Stimulated activated CD8-positive, alpha-beta memory T cell treated with anti-CD3 and anti-CD28 coated beads, Interleukin-15, amount 100 ng/mL, for 4 hours (primary cell): Measurements from ENCODE around the gene PEAK3.

Experiments used
- DNase-seq, 2 donors: peaks; one replicate each; pipeline ENCODE4 v3.0.0-alpha.2; 2020; ENCODE audit warnings: low read depth in 2 of 2

The PEAK3 gene, protein sequence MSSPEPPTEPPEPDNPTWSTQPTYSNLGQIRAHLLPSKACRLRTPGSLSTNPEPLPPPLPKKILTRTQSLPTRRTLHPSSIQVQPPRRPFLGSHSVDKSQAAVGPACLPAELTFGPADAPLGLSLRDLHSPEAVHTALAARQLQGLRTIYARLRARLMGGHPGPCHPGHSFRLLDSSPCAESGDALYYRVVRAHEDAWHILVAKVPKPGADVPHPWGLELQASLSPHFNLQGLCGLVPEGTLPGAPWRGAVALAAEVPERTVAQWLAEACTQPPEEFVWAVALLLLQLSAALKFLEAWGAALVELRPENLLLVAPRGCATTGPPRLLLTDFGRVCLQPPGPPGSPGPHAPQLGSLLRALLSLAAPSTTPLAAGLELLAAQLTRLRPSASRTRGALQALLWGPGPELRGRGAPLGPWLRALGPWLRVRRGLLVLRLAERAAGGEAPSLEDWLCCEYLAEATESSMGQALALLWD

DNA sequence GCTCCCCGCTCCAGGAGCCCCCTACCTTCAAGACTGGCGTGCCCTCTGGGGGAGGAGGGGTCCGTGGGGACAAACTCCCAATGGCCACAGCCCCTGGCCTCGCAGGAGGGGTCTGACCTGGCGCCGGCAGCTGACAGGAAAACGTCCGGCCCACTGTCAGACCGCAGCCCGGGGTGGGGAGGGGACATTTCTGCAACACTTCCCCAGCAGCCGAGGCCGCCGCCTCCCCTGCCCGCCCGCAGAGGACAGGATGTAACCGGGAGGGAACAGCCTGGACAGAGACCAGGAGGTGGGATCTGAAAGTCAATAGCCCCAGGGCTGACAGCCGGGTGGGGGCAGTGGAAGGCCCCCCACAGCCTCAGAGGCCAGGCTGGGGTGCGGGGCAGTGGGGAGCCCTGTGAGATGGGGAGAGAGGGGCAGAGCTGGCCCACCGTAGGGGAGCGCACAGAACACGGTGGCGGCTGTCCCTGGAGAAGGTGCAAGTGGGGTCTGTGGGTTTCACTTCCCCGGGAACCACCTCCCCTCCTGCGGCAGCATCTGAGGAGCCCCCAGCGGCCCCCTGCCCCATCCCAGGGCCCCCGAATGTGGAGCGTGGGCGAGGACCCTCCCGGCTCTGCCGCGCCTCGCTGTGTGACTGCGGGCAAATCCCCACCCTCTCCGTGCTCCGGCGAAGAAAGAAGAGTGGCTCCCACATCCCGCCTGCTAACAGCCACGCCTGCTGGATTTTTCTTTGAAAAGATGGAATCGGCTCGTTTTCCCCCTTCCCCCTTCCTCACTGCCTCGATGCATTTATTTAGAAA, at the start of gene PEAK3:
Gene PEAK3, minus strand, starts transcription at position 114 of the 800 bp plus-strand sequence. CDS start 1,244 bp downstream, outside the sequence.
- DNase-seq, result no peak

DNA sequence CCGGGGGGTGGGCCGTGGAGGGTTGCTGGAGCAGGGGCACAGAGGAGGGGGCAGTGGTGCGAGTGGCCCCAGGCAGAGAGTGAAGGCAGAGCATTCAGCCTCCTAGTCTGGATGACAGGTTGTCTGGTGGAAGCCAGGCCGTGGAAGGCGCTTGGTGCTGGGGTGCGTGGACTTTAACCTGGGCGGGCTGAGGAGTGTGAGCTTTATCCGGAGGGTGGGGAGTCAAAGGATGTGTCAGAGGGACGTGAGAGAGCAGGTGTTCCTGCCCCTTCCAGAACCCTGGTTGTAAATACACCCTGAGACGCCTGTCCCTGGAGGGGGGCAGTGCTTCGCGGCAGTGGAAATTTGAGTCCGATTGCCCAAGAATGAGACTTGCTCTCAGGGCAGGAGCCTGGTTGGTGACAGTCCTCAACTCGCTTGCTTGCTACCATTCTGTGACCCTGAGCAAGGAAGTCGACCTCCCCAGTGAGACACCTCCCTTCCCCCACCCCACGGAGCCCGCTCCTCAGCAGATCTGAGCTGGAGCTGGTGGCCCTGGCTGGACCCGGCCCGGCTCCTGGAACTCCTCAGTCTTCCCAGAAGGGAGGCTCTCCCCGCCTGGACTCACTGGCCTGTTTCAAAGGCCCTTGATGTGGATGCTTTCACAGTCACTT, 48.8 kb upstream of the PEAK3 start:
- DNase-seq, result no peak

DNA sequence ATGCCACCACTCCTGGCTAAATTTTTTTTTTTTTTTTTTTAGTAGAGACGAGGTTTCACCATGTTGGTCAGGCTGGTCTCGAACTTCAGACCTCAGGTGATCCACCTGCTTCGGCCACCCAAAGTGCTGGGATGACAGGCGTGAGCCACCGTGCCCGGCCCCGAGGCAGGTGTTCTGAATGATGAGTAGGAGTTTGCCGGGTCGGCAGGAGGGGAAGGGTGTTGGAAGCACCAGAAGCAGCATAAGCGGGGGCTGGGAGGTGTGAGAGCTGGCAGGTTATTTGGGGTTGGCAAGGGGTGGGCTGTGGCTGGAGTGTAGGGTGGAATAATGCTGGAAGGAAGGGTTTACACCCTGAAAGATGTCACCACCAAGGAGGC, 48.3 kb upstream of the PEAK3 start:
- DNase-seq, result no peak

DNA sequence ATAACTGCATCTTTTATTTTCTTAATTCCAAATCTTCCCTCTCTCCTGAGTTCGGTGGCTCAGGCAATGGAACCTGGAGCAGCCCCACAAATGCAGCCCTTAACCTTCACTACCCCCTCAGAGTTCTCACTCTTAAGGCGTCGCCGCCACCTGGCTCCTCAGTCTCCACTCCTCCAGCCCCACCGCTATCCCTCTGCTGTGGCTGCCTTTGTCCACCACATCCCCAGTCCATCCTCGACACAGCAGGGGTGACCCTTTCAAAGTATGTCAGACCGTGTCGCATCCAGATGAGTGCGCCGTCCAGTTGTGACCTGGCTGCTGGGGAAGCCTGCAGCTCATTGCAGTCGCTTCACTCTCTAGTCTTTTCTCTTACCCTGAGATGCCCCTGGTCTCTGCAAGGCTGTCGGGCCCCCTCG, 47.5 kb upstream of the PEAK3 start:
- DNase-seq, result no peak

DNA sequence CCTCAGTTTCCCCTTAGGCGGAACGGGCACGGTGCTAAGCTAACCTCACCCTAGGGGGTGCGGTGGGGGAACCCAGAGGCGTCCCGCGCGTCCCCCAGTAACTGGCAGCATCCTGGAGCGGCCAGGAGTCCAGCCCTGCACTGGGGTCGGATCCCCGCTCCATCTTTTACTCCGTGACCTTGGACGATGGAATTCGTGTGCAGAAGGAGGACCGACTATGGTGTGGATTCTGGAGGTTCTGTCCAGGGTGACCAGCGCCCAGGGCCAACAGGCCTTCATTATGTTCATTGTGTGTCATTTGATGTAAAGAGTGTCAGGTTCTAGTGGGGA, 47.1 kb upstream of the PEAK3 start:
- DNase-seq, result no peak

DNA sequence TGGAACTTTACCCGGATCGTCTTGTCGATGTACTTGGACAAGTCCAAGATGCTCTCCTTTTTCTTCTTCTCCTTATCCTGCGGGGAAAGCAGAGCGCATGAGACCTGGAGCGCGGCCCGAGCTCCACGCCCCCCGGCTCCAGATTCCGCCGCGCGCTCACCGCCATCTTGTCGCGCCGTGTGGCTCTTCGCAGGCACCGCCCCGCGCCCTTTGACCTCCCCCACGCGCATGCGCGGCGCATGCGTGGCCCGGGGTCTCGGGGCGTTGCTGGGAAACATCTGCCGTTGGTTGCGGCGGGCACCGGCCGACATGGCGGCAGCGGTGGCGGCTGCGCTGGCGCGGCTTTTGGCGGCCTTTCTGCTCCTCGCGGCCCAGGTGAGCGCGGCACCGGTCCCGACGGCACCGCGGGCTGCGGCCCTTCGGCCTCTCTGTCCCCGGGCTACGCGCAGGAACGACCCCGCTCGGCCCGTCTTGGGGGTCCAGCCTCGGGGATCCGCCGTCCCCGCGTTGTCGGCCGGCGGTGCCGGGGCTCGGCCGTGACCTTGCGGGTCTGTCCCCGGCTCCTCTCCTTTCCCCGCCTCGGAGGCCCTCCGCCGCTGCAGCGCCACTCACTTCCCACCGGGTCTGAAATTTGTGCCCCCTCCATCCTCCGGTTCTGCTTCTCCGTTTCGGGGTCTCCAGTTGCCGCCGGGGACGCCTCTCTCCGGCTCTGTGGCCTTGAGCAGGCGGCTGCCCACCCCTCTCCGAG, 46.6 kb upstream of the PEAK3 start, which contains the start of the genes LSM7 and SPPL2B:
Gene LSM7, minus strand, starts transcription at position 186 of the 748 bp plus-strand sequence. Its CDS starts 20 bp downstream, at position 166.
Gene SPPL2B, plus strand, starts transcription at position 284 of the 748 bp plus-strand sequence. Its CDS starts 26 bp downstream, at position 310.
- DNase-seq, result peak; percentile 78 to 85

DNA sequence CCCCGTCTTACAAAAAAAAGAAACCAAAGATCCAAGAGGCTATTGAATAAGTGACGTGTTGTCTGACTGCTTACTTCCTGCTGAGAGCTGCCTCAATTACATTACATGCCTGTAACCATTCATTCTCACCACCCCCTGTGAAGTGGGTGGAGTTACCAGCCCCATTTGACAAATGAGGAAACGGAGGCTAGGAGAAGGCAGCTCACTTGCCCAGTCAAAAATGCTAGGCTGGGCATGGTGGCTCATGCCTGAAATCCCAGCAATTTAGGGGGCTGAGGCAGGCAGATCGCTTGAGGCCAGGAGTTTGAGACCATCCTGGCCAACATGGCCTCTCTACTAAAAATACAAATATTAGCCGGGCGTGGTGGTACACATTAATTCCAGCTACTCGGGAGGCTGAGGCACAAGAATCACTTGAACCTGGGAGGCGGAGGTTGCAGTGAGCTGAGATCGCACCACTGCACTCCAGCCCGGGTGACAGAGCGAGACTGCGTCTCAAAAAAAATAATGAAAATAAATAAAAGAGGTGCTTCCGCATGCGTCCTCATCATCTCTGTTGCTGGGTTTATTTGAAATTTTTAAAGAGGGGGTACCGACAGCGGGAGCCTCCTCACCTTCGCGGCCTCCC, 45.9 kb upstream of the PEAK3 start:
- peak; percentile 26 to 47 for DNase-seq

DNA sequence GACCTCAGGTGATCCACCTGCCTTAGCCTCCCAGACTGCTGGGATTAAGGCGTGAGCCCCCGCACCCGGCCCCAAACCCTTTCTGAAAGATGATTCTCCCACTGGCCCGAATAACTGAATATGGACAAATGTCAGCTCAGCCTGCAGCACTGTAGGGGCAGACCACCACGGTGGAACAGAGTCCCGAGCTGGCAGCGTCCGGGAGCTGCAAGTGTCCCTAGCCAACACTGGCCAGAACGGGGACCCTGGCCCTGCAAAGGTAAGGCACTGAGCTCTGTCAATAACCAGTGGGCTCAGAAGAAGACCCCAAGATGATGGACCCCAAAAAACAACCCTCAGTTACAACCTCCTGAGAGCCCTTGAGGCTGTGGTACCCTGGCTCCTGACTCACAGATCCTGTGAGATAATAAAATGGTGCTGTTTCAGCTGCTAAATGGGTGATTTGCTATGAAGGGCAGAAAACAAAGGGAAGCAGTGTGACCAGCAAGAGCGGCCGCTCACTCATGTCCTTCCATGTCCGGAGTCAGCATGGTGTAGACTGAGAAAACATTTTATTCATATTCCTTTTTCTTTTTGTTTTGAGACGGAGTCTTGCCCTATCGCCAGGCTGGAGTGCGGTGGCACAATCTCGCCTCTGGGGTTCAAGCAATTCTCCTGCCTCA, 44.9 kb upstream of the PEAK3 start:
- no peak for DNase-seq

DNA sequence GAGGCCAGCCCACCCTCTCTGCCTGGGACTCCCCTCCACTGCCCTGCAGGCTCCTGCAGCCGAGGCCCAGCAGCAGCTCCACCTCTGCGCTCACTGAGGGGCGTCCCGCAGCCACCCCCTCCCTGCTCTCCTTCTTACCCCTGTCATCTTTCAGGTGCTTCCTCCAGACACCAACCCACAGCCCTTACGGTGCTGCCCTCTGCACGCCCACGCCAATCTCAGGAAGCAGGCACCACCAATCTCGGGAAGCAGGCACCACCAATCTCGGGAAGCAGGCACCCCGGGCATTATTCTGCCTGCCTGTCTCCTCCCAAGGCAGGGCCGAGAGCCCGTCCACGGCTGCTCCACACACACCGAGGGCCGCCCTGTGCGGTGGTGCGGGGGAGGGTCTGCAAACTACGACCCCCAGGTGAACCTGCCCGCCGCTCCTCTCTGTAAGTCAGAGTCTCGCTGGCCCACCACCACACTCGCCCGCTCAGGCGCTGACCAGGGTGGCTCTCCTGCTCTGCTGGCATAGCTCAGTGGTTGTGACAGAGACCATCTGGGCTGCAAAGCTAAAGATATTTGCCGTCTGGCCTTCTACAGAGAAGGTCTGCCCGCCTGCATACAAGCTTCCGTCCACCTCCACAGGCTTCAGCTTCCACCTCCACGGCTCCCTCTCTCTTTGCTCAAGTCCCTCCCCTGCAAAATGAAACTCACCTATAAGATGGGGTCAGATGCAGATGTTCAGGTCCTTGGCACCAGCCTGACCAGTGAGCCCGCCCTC, 43.5 kb upstream of the PEAK3 start:
- no peak for DNase-seq

DNA sequence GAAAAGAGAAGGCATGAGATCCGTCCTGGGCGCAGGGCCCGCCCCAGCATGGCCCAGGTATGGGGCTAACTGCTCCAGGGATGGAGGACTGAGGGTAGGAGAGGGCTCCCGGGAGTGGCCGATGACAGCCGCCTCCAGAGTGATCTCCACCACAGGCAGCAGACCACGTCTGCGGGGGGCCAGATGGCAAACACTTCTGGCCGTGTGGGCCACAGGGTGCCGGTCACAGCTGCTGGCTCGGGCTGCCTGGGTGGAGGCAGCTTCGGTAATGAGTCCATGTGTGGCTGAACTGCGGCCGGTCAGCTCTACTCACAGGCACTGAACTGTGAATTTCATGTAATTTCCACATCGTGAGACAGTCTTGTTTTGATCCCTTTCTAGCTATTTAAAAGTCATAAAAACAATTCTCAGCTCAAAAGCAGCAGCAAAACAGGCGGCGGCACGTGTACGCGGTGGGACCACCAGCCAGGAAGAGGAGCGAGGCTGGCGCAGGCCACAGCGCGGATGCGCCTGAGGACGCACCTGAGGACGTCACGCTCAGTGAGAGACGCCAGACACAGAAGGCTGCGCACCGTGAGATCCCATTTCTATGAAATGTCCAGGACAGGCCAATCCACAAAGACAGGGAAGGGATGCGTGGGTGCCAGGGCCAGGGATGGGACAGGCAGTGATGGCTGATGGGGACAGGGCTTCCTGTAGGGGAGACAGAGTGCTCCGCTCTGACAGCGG, 42.4 kb upstream of the PEAK3 start:
- no peak for DNase-seq

DNA sequence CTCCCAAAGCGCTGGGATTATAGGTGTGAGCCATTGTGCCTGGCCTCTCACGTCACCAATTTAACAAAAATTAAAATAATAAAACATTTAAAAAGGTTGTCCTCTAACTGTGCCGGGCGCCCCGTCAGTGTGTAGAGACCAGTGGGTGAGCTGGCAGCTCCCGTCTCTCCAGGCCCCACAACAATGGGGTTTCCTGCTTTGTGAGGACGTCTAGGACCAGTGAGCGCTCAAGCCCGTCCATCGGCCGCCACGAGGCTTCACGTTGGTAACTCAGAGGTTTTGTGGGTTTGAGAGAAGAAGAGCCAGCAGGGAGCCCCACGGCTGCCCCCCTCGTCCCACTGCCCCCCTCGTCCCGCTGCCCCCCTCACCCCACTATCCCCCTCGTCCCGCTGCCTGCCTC, 41.7 kb upstream of the PEAK3 start:
- no peak for DNase-seq

DNA sequence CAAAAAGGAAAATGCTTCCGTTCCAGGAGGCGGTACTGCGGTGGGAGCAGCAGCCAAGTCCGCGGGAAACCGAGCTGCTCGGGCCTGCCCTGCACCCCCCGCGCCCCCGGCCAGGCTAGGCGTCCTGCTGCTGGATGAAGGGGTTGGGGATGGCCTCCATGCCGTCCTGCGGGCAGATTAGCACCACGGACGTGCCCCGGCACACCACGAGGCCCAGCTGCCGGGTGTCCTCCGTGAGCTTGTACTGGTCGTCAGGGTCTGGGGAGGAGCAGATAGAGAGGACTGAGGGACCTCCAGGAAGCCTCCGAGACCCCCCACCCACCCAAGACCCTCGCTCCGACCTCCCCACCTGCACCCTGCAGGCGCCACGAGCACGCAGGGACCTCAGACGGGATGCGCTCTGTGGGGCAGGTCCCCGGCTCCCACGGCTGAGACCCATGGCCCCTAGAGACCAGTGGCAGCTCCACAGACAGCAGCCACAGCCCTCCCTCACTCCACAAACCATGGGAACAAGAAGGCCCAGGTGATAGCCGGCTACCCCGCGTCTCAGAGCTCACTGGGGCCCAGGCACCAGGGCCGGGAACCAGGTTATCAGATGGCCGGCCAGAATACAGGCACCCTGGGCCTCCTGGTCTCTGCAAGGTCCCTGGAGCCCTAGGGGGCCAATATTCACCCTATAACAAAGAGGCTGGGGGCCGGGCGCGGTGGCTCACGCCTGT, 39.7 kb upstream of the PEAK3 start:
- DNase-seq, result no peak

DNA sequence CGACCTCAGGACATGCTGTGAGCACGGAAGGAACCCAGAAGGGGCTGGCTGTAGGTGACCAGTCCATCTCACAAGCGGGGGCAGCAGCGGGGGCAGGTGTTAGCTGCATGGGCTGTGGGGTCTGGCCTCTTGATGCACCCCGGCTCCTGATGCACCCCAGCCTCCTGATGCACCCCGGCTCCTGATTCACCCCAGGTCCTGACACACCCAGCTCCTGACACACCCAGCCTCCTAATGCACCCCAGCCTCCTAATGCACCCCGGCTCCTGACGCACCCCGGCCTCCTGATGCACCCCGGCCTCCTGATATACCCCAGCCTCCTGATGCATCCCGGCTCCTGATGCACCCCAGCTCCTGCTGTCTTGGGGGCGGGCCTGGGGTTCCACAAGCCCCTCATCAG, 39.0 kb upstream of the PEAK3 start:
- DNase-seq, result no peak

DNA sequence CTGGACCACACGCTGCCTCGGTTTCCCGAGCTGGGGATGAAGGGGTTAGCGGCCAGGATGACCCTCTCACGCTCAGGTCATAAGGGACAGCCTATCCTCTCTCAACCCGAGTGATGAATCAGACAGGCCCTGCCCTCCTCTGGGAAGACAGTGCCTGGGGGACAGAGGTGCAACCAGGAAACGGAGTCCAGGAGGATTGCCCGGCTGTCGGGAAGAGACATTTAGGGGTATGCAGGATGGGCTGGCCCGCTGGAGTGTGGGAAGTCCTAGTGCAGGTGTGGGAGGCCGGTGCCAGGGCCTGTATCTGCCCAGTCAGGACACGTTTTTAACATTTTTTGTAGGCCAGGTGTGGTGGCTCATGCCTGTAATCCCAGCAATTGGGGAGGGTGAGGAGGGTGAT, 38.1 kb upstream of the PEAK3 start:
- DNase-seq, result no peak

DNA sequence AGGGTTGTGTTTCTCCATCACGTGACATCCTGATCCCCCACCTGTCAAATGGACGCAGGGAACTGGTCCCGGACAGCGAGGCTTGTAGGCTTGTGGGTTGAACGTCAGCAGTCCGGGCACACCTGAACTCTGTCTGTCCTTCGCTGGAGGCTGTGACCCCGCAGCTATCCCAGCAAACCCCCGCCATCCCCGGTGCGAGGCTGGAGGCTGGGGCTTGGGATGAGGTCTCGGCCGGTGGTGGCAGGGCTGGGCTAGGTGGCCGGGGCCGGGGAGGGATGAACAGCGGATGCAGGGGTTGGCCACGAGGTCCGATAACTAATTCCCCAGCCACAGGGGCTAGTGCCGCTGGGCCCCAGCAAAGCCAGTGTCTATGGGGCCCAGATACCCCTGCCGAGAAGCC, 37.6 kb upstream of the PEAK3 start:
- no peak for DNase-seq

DNA sequence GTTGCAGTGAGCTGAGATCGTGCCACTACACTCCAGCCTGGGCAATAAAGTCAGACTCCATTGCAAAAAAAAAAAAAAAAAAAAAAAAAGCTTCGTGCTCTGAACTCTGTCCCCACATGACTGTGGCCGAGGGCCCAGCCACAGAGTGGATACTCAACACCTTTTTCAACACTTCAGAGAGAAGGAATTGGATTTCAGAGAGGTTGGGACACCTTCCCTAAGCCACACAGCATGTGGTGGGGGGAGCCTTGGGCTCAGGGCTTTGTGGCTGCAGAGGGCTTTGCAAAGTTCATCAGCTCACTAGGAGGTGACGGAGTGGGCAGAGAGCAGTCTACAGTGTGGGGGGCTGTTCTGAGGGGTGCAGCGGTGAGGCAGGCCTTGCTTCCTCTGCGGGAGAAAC, 36.9 kb upstream of the PEAK3 start:
- no peak for DNase-seq

DNA sequence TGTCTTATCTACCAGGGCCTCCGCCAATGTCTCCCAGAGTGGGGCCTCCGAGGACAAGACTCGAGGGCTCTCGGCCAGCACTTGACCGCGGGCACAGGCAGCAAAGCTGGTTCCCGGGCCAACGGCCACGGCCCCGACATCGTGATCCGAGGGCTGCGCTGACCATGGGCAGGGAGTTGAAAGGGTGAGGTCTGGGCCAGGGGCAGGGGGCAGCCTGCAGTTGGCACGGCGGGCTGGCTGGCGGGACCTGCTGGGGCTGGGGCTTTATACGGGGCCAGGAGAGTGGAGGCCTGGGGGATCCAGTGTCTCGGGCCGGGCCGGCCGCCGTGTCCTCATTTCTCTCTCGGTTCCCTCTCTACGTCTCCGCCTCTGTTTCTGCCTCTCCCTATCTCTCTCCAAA, 35.8 kb upstream of the PEAK3 start:
- DNase-seq, result no peak

DNA sequence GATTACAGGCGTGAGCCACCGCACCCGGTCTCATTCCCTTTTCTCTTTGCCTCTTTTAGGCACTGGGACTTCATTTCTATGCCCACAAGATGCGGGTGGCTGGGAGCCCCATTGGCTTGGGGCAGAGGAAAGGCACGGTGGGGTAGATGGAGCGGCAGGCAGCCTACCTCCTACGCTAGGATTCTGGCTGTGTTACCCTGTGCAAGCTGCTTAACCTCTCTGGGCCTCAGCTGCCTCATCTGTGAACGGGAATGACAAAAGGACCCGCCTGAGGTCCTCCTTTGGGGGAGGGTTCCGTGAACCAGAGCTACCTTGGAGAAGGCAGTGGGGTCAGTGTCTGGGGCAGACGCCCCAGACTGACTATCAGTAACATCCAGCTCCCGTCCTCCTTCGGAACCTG, 35.3 kb upstream of the PEAK3 start:
- no peak for DNase-seq
